Cardiac fibroblast (primary cell): ENCODE measurements around the gene NR1H2.

ENCODE experiments used
- DNase-seq, 2 donors: peaks; one replicate each; pipeline versions ENCODE4 v3.0.0 to v3.0.0-alpha.2; 2010; ENCODE audit warnings: low read depth in 2 of 2
- H3K4me3 ChIP-seq, 2 donors: replicated peaks in 1 of 2; 1 replicate in 1 of 2; 2 replicates in 1 of 2; pipeline ENCODE4 v1.5.1; 2011; ENCODE audit warnings: low read depth in 2 of 2, low read length in 2 of 2, mild to moderate bottlenecking in 2 of 2, moderate library complexity in 1 of 2
- TF ChIP-seq, protein P1 (sequence below): IDR thresholded peaks from one replicate; pipeline ENCODE4 v1.5.1; 2011; ENCODE audit warnings: low read depth, mild to moderate bottlenecking, low read length, inconsistent platforms

NR1H2 gene

DNA sequence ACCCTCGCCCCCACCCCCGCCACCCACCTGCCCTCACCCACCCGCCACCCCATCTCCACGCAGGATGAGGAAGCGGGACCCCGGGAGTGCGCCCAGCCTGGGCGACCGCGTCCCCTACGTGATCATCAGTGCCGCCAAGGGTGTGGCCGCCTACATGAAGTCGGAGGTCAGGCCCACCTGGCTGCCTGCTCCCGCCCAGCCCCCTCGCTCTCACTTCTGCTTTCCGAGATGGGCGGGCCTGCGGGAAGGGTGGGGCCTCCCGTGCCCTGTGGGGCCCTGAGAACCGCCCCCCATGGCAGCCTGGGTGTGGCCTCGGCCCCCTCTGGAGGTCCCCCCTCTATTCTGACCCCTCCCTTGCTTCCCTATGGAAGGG, 39.4 kb downstream of the NR1H2 start:
- no peak overlapping the region for H3K4me3 ChIP-seq
- DNase-seq: no peak
- TF ChIP-seq, protein P1, sequence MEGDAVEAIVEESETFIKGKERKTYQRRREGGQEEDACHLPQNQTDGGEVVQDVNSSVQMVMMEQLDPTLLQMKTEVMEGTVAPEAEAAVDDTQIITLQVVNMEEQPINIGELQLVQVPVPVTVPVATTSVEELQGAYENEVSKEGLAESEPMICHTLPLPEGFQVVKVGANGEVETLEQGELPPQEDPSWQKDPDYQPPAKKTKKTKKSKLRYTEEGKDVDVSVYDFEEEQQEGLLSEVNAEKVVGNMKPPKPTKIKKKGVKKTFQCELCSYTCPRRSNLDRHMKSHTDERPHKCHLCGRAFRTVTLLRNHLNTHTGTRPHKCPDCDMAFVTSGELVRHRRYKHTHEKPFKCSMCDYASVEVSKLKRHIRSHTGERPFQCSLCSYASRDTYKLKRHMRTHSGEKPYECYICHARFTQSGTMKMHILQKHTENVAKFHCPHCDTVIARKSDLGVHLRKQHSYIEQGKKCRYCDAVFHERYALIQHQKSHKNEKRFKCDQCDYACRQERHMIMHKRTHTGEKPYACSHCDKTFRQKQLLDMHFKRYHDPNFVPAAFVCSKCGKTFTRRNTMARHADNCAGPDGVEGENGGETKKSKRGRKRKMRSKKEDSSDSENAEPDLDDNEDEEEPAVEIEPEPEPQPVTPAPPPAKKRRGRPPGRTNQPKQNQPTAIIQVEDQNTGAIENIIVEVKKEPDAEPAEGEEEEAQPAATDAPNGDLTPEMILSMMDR: no peak

DNA sequence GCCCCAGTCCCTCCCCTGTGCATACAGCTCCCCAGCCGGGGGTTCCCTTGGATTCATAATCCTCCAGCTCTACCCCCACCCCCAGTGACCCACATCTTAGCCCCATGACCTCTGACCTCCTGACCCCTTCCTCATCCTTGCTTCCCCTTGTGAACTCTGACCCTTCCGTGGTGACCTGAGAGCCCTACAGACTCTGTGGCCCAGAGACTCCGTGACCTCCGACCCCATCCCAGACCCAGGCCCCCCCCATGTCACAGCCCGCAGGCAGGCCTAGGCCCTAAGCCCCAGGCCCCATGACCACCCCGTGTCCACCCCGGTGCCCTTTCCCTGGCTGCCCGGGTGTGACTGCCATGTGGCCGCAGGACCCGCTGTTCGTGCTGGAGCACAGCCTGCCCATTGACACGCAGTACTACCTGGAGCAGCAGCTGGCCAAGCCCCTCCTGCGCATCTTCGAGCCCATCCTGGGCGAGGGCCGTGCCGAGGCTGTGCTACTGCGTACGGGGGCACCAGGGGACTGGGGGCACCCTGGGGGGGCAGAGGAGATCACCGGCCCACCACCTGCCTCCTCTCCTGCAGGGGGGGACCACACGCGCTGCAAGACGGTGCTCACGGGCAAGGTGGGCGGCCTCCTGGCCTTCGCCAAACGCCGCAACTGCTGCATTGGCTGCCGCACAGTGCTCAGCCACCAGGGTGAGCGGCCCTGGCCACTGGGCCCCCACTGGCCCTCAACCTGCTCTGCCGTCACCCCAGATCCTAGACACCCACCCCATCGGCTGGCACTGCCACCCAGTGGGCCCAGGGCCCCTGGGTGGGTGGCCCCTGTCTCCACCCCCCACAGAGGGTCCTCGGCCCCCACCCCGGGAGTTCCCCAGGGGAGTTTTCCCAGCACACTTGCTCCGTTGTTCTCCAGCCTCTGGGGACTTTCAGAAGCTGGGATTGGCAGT, 40.0 kb downstream of the NR1H2 start:
- no peak for DNase-seq
- TF ChIP-seq, protein P1: no peak

DNA sequence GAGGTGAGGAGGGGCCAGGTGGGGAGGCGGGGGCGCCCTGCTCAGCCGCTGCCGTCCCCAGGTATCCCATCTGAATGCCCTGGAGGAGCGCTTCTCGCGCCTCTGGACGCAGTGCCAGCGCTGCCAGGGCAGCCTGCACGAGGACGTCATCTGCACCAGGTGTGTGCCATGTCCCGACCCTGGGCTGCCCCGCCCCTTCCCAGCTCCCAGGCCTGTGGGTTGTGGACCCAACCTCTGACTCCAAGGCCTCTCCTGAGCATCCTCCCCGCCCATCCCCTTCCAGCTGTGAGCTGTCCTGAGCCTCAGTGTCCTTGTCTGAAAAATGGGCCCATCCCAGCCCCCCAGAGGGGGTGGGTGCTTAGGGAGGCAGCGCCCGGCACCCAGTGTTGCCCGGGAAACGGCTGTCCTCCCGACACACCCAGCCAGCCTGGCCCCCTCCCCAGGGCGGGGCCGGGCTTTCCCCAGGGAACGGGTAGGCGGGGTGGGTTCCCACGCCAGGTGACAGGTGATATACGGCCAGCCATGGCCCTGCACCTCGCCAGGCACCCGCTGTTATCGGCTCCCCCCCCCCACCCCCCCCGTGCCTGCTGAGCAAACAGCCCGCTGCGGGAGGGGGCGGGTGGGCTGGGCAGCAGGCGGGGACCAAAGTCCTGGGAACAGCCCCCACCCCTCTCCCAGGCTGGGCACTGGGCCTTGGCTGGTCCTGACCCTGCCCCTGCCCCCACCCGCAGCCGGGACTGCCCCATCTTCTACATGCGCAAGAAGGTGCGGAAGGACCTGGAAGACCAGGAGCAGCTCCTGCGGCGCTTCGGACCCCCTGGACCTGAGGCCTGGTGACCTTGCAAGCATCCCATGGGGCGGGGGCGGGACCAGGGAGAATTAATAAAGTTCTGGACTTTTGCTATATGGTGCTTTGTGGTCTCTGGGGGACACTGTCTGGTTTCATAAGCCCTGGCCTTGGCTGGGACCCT, 41.1 kb downstream of the NR1H2 start:
- no peak overlapping the region for H3K4me3 ChIP-seq
- TF ChIP-seq, protein P1: no peak
- DNase-seq: no peak

More for the DNA sequence above, 40.0 kb downstream of the NR1H2 start:
- H3K4me3 ChIP-seq: no peak overlapping the region

DNA sequence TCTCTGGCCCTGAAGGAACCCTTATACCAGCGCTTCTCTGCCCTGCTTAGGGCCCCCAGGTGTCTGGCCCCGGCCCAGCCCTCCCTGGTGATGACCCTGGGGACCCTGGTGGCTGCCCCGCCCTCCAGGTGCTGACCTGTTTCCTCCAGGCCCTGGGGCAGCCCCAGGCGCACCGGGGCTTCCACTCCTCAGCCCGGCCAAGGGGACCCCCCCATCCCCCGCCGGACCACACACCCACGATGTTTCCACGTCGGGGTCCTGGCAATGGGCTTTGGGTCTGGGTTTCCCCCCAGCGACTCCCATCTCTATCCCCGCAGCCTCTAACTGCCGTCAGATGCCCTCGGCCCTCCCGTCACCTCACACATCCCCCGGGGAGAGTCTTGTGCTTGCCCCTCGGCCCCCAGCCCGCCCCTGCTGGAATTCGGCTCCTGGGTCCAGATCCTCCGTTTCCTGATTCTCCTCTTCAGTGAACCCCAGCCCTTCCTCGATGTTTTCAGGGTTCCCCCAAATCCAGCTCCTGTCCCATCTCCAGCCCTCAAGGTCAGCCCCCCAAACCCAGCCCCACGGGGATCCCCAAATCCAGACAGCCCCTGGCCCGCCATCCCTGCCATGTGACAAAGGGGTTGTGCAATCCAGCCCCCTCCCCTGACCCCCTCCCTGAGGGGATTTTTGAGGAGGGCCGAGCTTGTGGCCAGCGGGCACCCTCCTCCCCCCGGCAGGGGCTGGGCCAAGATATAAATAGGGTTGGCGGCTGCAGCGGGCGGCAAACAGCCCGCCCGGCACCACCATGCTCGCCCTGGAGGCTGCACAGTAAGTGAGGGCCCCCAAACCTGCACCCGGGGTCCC, 42.1 kb downstream of the NR1H2 start, which contains the start of gene SPIB:
Gene SPIB (plus strand): TSS at position 763 of the 846 bp plus-strand sequence. CDS start 25 bp downstream, at position 788.
- TF ChIP-seq, protein P1: no peak
- H3K4me3 ChIP-seq: no peak within 1 kb of the TSS
- no peak for DNase-seq

DNA sequence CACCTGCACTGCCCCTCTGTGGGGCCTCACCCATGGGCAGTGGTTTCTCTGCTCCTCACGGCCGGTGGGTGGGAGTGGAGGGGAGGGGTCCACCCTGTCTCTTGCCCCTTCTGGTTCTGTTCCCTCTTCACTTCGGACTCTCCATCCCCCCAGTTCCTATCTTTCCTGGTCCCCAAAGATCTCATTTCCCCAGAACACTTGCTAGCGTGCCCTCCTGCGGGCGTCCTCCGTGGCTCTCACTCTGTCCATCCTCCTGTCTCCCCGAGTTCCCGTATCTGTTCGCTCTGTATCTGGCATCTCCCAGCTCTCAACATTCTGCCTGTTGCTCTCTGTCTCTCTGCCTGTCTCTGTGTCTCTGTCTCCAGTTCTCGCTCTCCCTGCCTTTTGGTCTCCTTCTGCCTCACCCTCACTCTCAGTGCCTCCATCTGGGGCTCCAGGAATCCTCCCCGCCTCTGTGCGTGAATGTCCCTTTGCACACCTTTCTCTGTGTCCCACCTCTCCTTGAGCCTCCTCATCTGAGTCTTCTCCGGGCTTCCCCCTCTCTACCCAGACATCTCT, 42.8 kb downstream of the NR1H2 start:
- H3K4me3 ChIP-seq: no peak overlapping the region
- TF ChIP-seq, protein P1: no peak
- DNase-seq: no peak

DNA sequence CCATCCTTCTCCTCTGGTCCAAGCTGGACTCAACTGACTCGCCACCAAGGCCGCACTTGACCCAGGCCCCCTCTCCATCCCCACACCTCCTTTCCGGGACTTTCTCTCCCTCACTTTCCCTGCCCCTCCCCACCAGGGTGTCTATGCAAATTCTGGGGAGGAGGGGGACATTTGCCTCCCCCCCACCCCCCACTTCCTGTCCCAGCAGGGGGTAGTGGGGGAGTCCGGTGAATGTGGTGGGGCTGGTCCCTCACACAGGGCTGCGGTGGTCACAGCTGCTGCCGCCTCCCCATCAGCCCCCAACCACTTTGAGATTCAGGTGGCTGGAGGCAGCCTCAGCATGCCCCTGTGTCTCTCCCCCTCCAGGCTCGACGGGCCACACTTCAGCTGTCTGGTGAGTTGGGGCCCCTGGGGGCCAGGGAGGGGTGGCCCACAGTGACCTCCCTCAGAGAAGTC, 43.4 kb downstream of the NR1H2 start:
- TF ChIP-seq, protein P1: no peak
- H3K4me3 ChIP-seq: no peak overlapping the region
- DNase-seq: no peak
